Type B pancreatic cell (in vitro differentiated cells): ENCODE results near the gene FAM13A. TPM values are rescaled to one million over a fixed set of nuclear protein-coding genes. Genes with fewer than 3 reads are reported as not detected.

Experiments used
- DNase-seq: peaks from one replicate; pipeline ENCODE4 v3.0.0; 2021; ENCODE audit warnings: mixed read lengths; ENCODE audit not compliant: unreplicated experiment; ENCODE audit errors: extremely low spot score
- H3K27ac Mint-ChIP-seq: 2 replicates; pipeline ENCODE4 v1.8.0; 2021; ENCODE audit warnings: mild to moderate bottlenecking, mixed read lengths
- H3K27me3 Mint-ChIP-seq: 2 replicates; pipeline ENCODE4 v1.8.0; 2021; ENCODE audit warnings: mixed read lengths
- H3K36me3 Mint-ChIP-seq: 2 replicates; pipeline ENCODE4 v1.8.0; 2021; ENCODE audit warnings: mixed read lengths
- H3K4me1 Mint-ChIP-seq: one replicate; pipeline ENCODE4 v1.8.0; 2021; ENCODE audit warnings: mixed read lengths; ENCODE audit not compliant: unreplicated experiment
- H3K4me3 Mint-ChIP-seq: 2 replicates; pipeline ENCODE4 v1.8.0; 2021; ENCODE audit warnings: mild to moderate bottlenecking, mixed read lengths
- H3K9me3 Mint-ChIP-seq: 2 replicates; pipeline ENCODE4 v1.8.0; 2021; ENCODE audit warnings: mixed read lengths
- CTCF ChIP-seq: fragments of 200-600 bp; sonication (generic); conservative IDR thresholded peaks from 2 replicates; pipeline ENCODE4 v1.5.0; 2021; ENCODE audit warnings: antibody characterized with exemption, mild to moderate bottlenecking
- total RNA-seq: library from RNA; stranded (reverse); gene quantifications from 2 replicates; pipeline ENCODE4 v1.2.1, GENCODE V29; 2021; ENCODE audit warnings: low replicate concordance

Gene FAM13A
- total RNA-seq, 1 donor from 2014 or later = 29.5 TPM

GRCh38 chr4:88975958-88976774 is 80.8 kb downstream of the FAM13A start:
- no peaks in the 10 kb centered on the region for H3K27me3 Mint-ChIP-seq
- H3K4me1 Mint-ChIP-seq = no peaks in the 10 kb centered on the region
- DNase-seq = no peak
- no peak overlapping the region for H3K27ac Mint-ChIP-seq
- H3K9me3 Mint-ChIP-seq = no peaks in the 10 kb centered on the region
- no peak for TF ChIP-seq CTCF
- no peak overlapping the region for H3K4me3 Mint-ChIP-seq
- peaks cover 7% of the 10 kb centered on the region for H3K36me3 Mint-ChIP-seq

- no peak for TF ChIP-seq CTCF
- H3K27ac Mint-ChIP-seq = no peak overlapping the region
These were observed 85.4 kb downstream of the FAM13A start for GRCh38 chr4:88971536-88971935.

GRCh38 chr4:88969746-88970145 is 87.2 kb downstream of the FAM13A start:
- no peak for DNase-seq
- no peaks in the 10 kb centered on the region for H3K9me3 Mint-ChIP-seq
- peak overlapping the region; percentile 25 for H3K27ac Mint-ChIP-seq
- no peaks in the 10 kb centered on the region for H3K27me3 Mint-ChIP-seq
- no peak overlapping the region for H3K4me3 Mint-ChIP-seq
- peaks cover 7% of the 10 kb centered on the region for H3K36me3 Mint-ChIP-seq
- H3K4me1 Mint-ChIP-seq = no peaks in the 10 kb centered on the region
- TF ChIP-seq CTCF = no peak

More at GRCh38 chr4:88971536-88971935, 85.4 kb downstream of the FAM13A start:
- H3K9me3 Mint-ChIP-seq = no peaks in the 10 kb centered on the region
- H3K27me3 Mint-ChIP-seq = no peaks in the 10 kb centered on the region
- H3K36me3 Mint-ChIP-seq = peaks cover 11% of the 10 kb centered on the region
- no peak for DNase-seq
- no peak overlapping the region for H3K4me3 Mint-ChIP-seq
- no peaks in the 10 kb centered on the region for H3K4me1 Mint-ChIP-seq

- Mint-ChIP-seq H3K4me1 (no peaks in the 10 kb centered on the region), H3K9me3 (no peaks in the 10 kb centered on the region), H3K4me3 (no peak overlapping the region), H3K27ac (peak overlapping the region; percentile 25), H3K27me3 (no peaks in the 10 kb centered on the region), H3K36me3 (peaks cover 7% of the 10 kb centered on the region)
- no peak for DNase-seq
- TF ChIP-seq CTCF = no peak
These were observed 87.7 kb downstream of the FAM13A start for GRCh38 chr4:88969271-88969670.

- H3K9me3 Mint-ChIP-seq = peaks cover 4% of the 10 kb centered on the region
- peak overlapping the region; percentile 62 for H3K27ac Mint-ChIP-seq
- H3K36me3 Mint-ChIP-seq = peaks cover 3% of the 10 kb centered on the region
- peaks cover 4% of the 10 kb centered on the region for H3K4me1 Mint-ChIP-seq
- DNase-seq = no peak
- no peak for TF ChIP-seq CTCF
- H3K4me3 Mint-ChIP-seq = no peak overlapping the region
- no peaks in the 10 kb centered on the region for H3K27me3 Mint-ChIP-seq
These were observed 89.1 kb downstream of the FAM13A start for GRCh38 chr4:88967883-88968331.
